Liver (tissue), 9 donors: ENCODE measurements around the gene SRSF4. TPM values are rescaled to one million over a fixed set of nuclear protein-coding genes. Genes with fewer than 3 reads are reported as not detected.
"Not testable (repeated sequence)": the region's sequence is repeated elsewhere in the genome, so short reads cannot be mapped to it uniquely, and the experiment has no call there.

Experiments used
- DNase-seq: peaks from one replicate; pipeline ENCODE4 v3.0.0-alpha.2; 2017; ENCODE audit warnings: low spot score
- H3K27ac ChIP-seq, 2 donors: one replicate each; pipeline ENCODE4 v1.7.0; 2013; ENCODE audit warnings: inconsistent platforms in 2 of 2, low read length in 2 of 2, control low read depth in 1 of 2, low read depth in 1 of 2, mild to moderate bottlenecking in 1 of 2
- H3K27me3 ChIP-seq, 4 donors: one replicate each; pipeline versions ENCODE4 v1.6.1 to v1.7.0; 2013; ENCODE audit warnings: low read length in 3 of 4, inconsistent platforms in 1 of 4, mild to moderate bottlenecking in 1 of 4, moderate library complexity in 1 of 4; ENCODE audit not compliant: control insufficient read depth in 4 of 4, insufficient read depth in 4 of 4
- H3K36me3 ChIP-seq, 4 donors: one replicate each; pipeline versions ENCODE4 v1.6.1 to v1.7.0; 2013; ENCODE audit warnings: low read length in 3 of 4, mild to moderate bottlenecking in 3 of 4, low read depth in 1 of 4, moderate library complexity in 1 of 4; ENCODE audit not compliant: control insufficient read depth in 4 of 4, insufficient read depth in 3 of 4
- H3K4me1 ChIP-seq, 4 donors: one replicate each; pipeline versions ENCODE4 v1.6.1 to v1.7.0; 2013; ENCODE audit warnings: low read length in 3 of 4, mild to moderate bottlenecking in 3 of 4, moderate library complexity in 1 of 4; ENCODE audit not compliant: control insufficient read depth in 4 of 4, insufficient read depth in 4 of 4
- H3K4me3 ChIP-seq, 3 donors: one replicate each; pipeline versions ENCODE4 v1.6.1 to v1.7.0; 2013; ENCODE audit warnings: low read length in 3 of 3, control low read depth in 1 of 3, low read depth in 1 of 3, mild to moderate bottlenecking in 1 of 3
- H3K9ac ChIP-seq, 2 donors: one replicate each; pipeline ENCODE4 v1.7.0; 2013; ENCODE audit warnings: low read length in 2 of 2, mild to moderate bottlenecking in 2 of 2, moderate library complexity in 2 of 2, control low read depth in 1 of 2, low read depth in 1 of 2
- H3K9me3 ChIP-seq, 4 donors: one replicate each; pipeline versions ENCODE4 v1.6.1 to v1.7.0; 2013; ENCODE audit warnings: low read length in 3 of 4; ENCODE audit not compliant: control insufficient read depth in 4 of 4
- EGR1 ChIP-seq, 2 donors: IDR thresholded peaks; 2 replicates each; pipeline ENCODE4 v1.6.1; 2016 to 2018; ENCODE audit warnings: antibody characterized with exemption in 2 of 2, low read depth in 2 of 2
- FOXA1 ChIP-seq: IDR thresholded peaks from 2 replicates; pipeline ENCODE4 v1.6.1; 2016; ENCODE audit warnings: antibody characterized with exemption
- FOXA2 ChIP-seq: IDR thresholded peaks from 2 replicates; pipeline ENCODE4 v1.6.1; 2016; ENCODE audit warnings: antibody characterized with exemption
- GABPA ChIP-seq, 2 donors: IDR thresholded peaks in 1 of 2; conservative IDR thresholded peaks in 1 of 2; 2 replicates each; pipeline ENCODE4 v1.6.1; 2016; ENCODE audit warnings: antibody characterized with exemption in 2 of 2, mild to moderate bottlenecking in 1 of 2, moderate library complexity in 1 of 2
- HNF4A ChIP-seq, 2 donors: conservative IDR thresholded peaks; 2 replicates each; pipeline ENCODE4 v1.6.1; 2016; ENCODE audit warnings: antibody characterized with exemption in 2 of 2, mild to moderate bottlenecking in 2 of 2
- HNF4G ChIP-seq: IDR thresholded peaks from 2 replicates; pipeline ENCODE4 v1.6.1; 2016; ENCODE audit warnings: antibody characterized with exemption
- JUND ChIP-seq, 2 donors: IDR thresholded peaks; 2 replicates each; pipeline ENCODE4 v1.6.1; 2016; ENCODE audit warnings: antibody characterized with exemption in 2 of 2
- NR2F2 ChIP-seq: IDR thresholded peaks from 2 replicates; pipeline ENCODE4 v1.6.1; 2016; ENCODE audit warnings: antibody characterized with exemption
- RXRA ChIP-seq, 2 donors: IDR thresholded peaks; 2 replicates each; pipeline ENCODE4 v1.6.1; 2017 to 2018; ENCODE audit warnings: antibody characterized with exemption in 2 of 2, mild to moderate bottlenecking in 1 of 2
- SP1 ChIP-seq: IDR thresholded peaks from 2 replicates; pipeline ENCODE4 v1.6.1; 2018; ENCODE audit warnings: antibody characterized with exemption, mild to moderate bottlenecking
- TAF1 ChIP-seq: conservative IDR thresholded peaks from 2 replicates; pipeline ENCODE4 v1.6.1; 2016; ENCODE audit warnings: antibody characterized with exemption, mild to moderate bottlenecking
- YY1 ChIP-seq: IDR thresholded peaks from 2 replicates; pipeline ENCODE4 v1.6.1; 2016; ENCODE audit warnings: antibody characterized with exemption, mild to moderate bottlenecking
- WGBS: extraction: QIAGEN DNeasy Blood & Tissue Kit; methylation state at CpG from one replicate; pipeline ENCODE4 v1.1.7; 2013; 5-methylcytosine and 5-hydroxymethylcytosine counted together
- polyA plus RNA-seq, 2 donors: library from polyadenylated mRNA; stranded (reverse) in 1 of 2; unstranded in 1 of 2; fragments of 200-250 nt in 1 of 2; fragments of >200 nt in 1 of 2; fragmentation: Nextera tagmentation in 1 of 2; extraction: Ambion mirVana in 1 of 2; gene quantifications; one replicate each; pipeline versions ENCODE4 v1.2.1 to v1.2.3, GENCODE V29; 2013 to 2015
- total RNA-seq, 2 donors: library from RNA; depleted of rRNA; stranded (reverse); fragments of >200 nt; gene quantifications; one replicate each; pipeline ENCODE4 v1.2.3, GENCODE V29; 2014
- TF ChIP-seq, protein P1 (sequence below): fragments of 150-350 bp; IDR thresholded peaks from 2 replicates; pipeline ENCODE4 v1.5.1; 2017; ENCODE audit warnings: improper control_type of control experiment, low read depth, low read length; ENCODE audit not compliant: missing input control
- TF ChIP-seq, protein P2 (sequence below): IDR thresholded peaks from 2 replicates; pipeline ENCODE4 v1.6.1; 2016; ENCODE audit warnings: antibody characterized with exemption
- TF ChIP-seq, protein P3 (sequence below): IDR thresholded peaks from 2 replicates; pipeline ENCODE4 v1.6.1; 2016; ENCODE audit warnings: antibody characterized with exemption
- TF ChIP-seq, protein P4 (sequence below): IDR thresholded peaks from 2 replicates; pipeline ENCODE4 v1.6.1; 2016; ENCODE audit warnings: antibody characterized with exemption, mild to moderate bottlenecking
- TF ChIP-seq, protein P5 (sequence below): IDR thresholded peaks from 2 replicates; pipeline ENCODE4 v1.6.1; 2016; ENCODE audit warnings: antibody characterized with exemption
- donor health status: healthy.
- donor health status: healthy.
- donor health status: healthy.
- donor health status: healthy.
- donor health status: healthy.

SRSF4 gene
- total and polyA plus RNA-seq, 4 donors: 24.0 to 45.8 (median 30.2) TPM

DNA sequence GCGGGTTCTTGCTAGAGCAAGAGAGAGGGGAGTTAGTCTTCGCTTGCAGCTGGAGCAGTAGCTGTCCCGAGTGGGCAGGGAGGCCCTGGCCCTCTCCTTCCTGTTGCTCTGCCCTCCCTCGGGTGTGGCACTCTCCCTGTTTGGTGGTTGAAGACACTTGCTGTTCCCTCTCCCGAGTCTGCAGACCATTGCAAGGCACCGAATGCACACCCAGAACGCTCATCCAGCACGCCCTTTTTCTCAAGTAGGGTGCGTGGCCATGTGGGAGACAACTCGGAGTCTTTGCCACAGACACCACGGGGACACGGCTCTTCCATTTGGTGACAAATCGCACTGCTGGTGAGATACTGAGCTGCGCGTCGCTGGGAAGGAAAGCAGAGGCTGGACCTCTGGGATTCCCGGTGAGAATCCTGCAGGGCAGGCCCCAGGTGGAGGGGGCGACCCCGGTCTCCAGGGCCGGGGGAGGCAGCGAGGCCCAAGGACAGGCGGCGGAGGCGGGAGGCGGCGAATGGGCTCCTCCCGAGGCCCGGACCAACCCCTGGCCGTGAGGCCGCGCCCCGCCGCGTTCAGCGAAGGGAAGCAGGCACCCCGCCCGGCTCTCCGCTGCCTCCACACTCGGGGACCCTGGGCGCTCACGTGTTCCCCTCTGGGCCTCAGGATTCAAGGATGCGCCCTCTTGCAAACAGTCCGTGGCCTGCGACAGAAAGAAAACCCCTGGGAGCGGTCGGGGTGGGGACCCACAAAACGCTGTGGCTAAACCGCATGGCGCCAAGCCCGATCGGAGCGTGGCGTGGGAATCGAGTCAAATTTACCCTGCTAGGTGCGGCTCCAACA lies 47.6 kb downstream of the SRSF4 start:
- no peak for TF ChIP-seq GABPA (IDR thresholded peaks at IDR 0.05 in 1 of 2, conservative IDR thresholded peaks at IDR 0.05 in 1 of 2)
- TF ChIP-seq YY1: no peak
- TF ChIP-seq RXRA (IDR thresholded peaks at IDR 0.05): no peak
- no peak for TF ChIP-seq JUND (IDR thresholded peaks at IDR 0.05)
- no peak for TF ChIP-seq HNF4A (conservative IDR thresholded peaks at IDR 0.05)
- TF ChIP-seq TAF1: no peak
- no peak for TF ChIP-seq FOXA2
- TF ChIP-seq, protein P1, sequence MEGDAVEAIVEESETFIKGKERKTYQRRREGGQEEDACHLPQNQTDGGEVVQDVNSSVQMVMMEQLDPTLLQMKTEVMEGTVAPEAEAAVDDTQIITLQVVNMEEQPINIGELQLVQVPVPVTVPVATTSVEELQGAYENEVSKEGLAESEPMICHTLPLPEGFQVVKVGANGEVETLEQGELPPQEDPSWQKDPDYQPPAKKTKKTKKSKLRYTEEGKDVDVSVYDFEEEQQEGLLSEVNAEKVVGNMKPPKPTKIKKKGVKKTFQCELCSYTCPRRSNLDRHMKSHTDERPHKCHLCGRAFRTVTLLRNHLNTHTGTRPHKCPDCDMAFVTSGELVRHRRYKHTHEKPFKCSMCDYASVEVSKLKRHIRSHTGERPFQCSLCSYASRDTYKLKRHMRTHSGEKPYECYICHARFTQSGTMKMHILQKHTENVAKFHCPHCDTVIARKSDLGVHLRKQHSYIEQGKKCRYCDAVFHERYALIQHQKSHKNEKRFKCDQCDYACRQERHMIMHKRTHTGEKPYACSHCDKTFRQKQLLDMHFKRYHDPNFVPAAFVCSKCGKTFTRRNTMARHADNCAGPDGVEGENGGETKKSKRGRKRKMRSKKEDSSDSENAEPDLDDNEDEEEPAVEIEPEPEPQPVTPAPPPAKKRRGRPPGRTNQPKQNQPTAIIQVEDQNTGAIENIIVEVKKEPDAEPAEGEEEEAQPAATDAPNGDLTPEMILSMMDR: no peak
- TF ChIP-seq, protein P2, sequence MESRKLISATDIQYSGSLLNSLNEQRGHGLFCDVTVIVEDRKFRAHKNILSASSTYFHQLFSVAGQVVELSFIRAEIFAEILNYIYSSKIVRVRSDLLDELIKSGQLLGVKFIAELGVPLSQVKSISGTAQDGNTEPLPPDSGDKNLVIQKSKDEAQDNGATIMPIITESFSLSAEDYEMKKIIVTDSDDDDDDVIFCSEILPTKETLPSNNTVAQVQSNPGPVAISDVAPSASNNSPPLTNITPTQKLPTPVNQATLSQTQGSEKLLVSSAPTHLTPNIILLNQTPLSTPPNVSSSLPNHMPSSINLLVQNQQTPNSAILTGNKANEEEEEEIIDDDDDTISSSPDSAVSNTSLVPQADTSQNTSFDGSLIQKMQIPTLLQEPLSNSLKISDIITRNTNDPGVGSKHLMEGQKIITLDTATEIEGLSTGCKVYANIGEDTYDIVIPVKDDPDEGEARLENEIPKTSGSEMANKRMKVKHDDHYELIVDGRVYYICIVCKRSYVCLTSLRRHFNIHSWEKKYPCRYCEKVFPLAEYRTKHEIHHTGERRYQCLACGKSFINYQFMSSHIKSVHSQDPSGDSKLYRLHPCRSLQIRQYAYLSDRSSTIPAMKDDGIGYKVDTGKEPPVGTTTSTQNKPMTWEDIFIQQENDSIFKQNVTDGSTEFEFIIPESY: no peak
- TF ChIP-seq HNF4G: no peak
- TF ChIP-seq FOXA1: no peak
- TF ChIP-seq NR2F2: no peak
- TF ChIP-seq, protein P3, sequence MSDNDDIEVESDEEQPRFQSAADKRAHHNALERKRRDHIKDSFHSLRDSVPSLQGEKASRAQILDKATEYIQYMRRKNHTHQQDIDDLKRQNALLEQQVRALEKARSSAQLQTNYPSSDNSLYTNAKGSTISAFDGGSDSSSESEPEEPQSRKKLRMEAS: no peak
- H3K4me3 ChIP-seq: no peak overlapping the region
- no peak overlapping the region for H3K9ac ChIP-seq
- 76% methylated on average over 55 of the region's 55 CpGs for whole genome bisulfite sequencing
- no peaks in the 10 kb centered on the region for H3K36me3 ChIP-seq
- DNase-seq: no peak
- H3K4me1 ChIP-seq: peaks cover 0 to 10% (median 5%) of the 10 kb centered on the region in 4 donors
- no peak overlapping the region for H3K27ac ChIP-seq
- no peaks in the 10 kb centered on the region for H3K27me3 ChIP-seq
- H3K9me3 ChIP-seq: no peaks in the 10 kb centered on the region

DNA sequence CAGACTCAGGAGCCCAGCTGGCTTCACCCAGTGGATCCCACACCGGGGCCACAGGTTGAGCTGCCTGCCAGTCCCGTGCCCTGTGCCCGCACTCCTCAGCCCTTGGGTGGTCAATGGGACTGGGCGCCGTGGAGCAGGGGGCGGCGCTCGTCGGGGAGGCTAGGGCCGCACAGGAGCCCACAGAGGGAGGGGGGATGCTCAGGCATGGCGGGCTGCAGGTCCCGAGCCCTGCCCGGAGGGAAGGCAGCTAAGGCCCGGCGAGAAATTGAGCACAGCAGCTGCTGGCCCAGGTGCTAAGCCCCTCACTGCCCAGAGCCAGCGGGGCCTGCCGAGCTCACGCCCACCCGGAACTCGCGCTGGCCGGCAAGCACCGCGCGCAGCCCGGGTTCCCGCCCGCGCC lies 50.6 kb downstream of the SRSF4 start:
- H3K9ac ChIP-seq, H3K4me3 ChIP-seq, H3K4me1 ChIP-seq, H3K36me3 ChIP-seq, DNase-seq, H3K27me3 ChIP-seq, H3K9me3 ChIP-seq, H3K27ac ChIP-seq: not testable (repeated sequence)
- 97% methylated on average over 29 of the region's 29 CpGs for WGBS

DNA sequence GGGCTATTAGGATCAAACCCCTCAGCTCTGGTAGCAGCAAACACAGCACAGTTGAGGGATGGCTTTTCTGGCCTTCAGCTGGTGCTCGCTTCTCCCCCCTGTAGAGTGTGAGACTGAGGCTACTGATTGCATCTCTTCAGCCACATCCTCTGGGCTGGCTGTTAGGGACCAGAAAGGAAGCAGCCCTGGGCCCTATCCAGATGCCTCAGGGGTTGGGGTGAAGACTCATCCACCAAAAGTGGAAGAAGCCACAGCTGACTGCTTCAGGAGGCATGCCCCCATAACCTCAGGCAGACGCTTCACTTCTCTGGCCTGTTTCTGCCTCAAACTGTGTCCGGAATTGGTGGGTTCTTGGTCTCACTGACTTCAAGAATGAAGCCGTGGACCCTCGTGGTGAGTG lies 51.8 kb downstream of the SRSF4 start:
- Histone ChIP-seq H3K27ac (no peak overlapping the region), H3K27me3 (no peaks in the 10 kb centered on the region), H3K9ac (no peak overlapping the region), H3K36me3 (no peaks in the 10 kb centered on the region), H3K4me1 (peaks cover 0 to 3% (median under 1%) of the 10 kb centered on the region in 4 donors), H3K4me3 (no peak overlapping the region), H3K9me3 (no peaks in the 10 kb centered on the region)
- no peak for DNase-seq
- 91% methylated on average over 5 of the region's 5 CpGs for WGBS
- TF ChIP-seq SP1 (no peak), RXRA (IDR thresholded peaks at IDR 0.05) (no peak), NR2F2 (no peak), TAF1 (no peak), YY1 (no peak), EGR1 (IDR thresholded peaks at IDR 0.05; ENCODE audit: low read depth in 2 of 2) (no peak), JUND (IDR thresholded peaks at IDR 0.05) (no peak), FOXA1 (no peak), FOXA2 (no peak), GABPA (IDR thresholded peaks at IDR 0.05 in 1 of 2, conservative IDR thresholded peaks at IDR 0.05 in 1 of 2) (no peak)
- TF ChIP-seq, protein P4, sequence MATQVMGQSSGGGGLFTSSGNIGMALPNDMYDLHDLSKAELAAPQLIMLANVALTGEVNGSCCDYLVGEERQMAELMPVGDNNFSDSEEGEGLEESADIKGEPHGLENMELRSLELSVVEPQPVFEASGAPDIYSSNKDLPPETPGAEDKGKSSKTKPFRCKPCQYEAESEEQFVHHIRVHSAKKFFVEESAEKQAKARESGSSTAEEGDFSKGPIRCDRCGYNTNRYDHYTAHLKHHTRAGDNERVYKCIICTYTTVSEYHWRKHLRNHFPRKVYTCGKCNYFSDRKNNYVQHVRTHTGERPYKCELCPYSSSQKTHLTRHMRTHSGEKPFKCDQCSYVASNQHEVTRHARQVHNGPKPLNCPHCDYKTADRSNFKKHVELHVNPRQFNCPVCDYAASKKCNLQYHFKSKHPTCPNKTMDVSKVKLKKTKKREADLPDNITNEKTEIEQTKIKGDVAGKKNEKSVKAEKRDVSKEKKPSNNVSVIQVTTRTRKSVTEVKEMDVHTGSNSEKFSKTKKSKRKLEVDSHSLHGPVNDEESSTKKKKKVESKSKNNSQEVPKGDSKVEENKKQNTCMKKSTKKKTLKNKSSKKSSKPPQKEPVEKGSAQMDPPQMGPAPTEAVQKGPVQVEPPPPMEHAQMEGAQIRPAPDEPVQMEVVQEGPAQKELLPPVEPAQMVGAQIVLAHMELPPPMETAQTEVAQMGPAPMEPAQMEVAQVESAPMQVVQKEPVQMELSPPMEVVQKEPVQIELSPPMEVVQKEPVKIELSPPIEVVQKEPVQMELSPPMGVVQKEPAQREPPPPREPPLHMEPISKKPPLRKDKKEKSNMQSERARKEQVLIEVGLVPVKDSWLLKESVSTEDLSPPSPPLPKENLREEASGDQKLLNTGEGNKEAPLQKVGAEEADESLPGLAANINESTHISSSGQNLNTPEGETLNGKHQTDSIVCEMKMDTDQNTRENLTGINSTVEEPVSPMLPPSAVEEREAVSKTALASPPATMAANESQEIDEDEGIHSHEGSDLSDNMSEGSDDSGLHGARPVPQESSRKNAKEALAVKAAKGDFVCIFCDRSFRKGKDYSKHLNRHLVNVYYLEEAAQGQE: no peak
- TF ChIP-seq, protein P5, sequence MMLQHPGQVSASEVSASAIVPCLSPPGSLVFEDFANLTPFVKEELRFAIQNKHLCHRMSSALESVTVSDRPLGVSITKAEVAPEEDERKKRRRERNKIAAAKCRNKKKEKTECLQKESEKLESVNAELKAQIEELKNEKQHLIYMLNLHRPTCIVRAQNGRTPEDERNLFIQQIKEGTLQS: no peak
